Activated CD4-positive, alpha-beta T cell treated with anti-CD3 and anti-CD28 coated beads, Interleukin-2, amount 50 U/mL, for 1 hour (primary cell): Measurements from ENCODE around the gene TMEM9.

Experiments
- DNase-seq: peaks from one replicate; pipeline ENCODE4 v3.0.0-alpha.2; 2020

TMEM9 gene

DNA sequence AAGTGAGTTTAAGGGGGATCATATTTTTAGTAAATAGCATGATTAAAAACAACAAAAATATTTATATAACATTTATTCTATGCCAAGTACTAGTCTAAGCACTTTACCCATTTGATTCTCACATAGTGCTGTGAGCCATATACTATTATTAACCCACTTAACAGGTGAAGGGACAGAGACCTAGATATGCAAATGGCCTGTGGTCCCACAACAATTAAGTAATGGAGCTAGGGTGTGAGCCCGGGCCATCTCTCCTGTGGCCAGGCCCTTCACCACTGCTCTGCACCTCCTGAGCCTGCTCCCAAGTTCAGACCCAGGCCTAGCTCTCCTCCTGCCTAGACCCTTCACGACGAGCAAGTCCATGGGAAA, 27.8 kb downstream of the TMEM9 start:
- DNase-seq = no peak

GRCh38 chr1:201125800-201126199, 28.5 kb downstream of the TMEM9 start:
- DNase-seq = no peak

GRCh38 chr1:201125019-201125418, 29.3 kb downstream of the TMEM9 start:
- no peak for DNase-seq

GRCh38 chr1:201123866-201124265, 30.4 kb downstream of the TMEM9 start:
- no peak for DNase-seq

- DNase-seq = no peak
These were observed 31.8 kb downstream of the TMEM9 start for GRCh38 chr1:201122321-201122957.

DNA sequence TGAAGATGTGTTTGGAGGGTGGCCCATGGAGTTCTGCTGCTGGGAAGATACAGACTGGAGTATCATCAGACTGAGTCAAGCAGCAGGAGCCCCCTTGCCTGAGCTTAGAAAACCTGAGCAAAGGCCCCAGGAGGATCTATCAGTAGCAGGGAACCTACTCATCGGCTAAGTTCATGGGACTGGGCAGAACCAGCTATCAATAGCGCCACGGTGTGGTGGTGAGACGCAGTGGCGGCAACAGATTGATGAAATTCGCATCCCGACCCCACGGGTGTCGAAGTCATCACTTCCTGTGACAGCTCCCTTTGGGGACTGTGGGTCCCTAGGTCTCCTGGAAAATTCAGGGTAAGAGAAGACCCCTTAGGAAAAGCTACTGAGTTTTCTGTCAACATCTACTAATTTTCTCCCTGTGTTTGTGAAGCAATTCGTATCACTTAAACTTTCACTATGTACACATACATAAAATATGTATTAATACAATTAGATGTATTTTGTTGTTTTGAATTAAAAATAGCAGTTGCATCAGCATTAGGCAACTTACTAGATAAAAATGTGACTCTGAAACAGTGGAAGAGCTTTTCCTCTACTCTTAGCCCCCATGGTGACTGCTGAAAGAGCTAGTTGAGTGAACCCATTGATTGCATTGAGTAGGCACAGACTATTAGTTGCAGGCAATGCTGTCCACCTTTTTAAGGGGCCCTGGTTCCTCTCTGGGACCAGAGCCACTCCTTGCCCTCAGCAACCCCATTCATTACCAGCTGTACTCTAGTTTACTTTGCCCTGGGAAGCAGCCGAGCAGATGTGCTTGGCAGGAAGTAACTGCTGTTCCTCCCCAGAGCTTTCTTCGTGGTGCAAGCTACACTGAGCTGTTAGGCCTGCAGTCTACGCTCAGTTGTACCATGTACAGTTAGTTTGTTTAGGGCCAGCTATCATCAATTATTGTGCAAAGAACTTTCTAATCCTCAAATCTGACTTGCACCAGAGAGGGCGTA, 34.8 kb downstream of the TMEM9 start:
- DNase-seq = peak; percentile 56

DNA sequence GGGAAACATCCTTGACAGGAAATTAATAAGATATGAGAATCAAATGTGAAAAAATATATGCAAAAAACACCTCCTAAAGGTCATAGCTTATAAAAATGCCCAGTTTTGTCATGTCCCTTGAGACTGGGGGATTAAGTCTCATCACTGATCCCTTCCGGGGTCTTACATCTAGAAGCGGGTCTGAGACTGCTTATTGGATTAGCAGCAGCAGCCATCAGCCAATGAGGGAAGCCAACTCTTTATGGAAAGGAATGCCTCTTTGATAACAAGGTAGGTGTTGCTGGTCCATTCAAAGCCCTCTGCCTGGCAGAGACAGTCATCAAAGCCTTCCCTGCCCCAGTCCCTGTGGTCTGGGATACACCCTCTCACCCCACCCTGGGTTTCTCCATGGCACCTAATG, 38.2 kb downstream of the TMEM9 start:
- DNase-seq = no peak

DNA sequence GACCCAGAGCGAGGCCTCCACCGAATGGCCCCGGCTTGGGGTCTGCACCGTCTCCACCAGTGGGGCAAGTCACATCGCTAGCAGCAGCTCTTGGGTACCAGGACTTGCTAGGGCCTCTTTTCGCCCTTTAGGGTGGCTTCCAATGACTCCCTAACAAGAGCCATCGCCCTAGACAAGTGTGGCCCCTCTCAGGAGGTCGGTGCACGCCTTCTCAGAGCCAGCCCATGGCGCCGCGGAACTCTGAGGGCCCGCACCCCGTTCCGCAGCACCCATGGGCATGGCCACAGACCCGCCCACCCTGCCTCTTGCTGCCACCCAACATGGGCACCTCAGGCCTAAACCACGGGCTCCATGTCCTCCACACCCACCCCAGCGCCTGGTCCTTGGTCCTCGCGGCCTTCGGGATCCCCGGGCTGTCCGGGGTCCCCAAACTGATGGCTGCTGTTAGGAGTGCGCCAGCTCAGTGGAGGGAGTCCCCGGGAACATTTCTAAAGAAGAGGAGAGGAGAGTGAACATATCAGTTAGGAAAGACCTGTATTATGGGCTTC, 38.8 kb downstream of the TMEM9 start:
- no peak for DNase-seq

GRCh38 chr1:201114245-201115131, 39.8 kb downstream of the TMEM9 start:
- DNase-seq = peak; percentile 68

GRCh38 chr1:201113451-201114244, 40.6 kb downstream of the TMEM9 start:
- no peak for DNase-seq

DNA sequence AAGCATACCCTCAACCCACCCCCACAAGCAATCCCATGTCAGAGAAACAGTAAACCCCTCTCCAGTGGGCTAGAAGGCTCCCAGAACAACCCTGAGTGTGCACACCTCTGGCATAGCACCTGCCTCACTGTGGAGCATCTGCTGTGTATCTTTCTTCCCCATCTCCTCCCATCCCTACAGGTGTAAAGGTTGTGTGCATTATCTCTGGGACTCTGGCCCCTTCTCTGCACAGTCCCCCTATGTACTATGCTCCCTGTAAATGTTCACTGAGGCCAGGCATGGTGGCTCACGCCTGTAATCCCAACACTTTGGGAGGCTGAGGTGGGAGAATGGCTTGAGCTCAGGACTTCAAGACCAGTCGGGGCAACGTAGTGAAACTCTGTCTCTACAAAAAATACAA, 41.3 kb downstream of the TMEM9 start:
- DNase-seq = no peak

GRCh38 chr1:201112173-201112731, 42.0 kb downstream of the TMEM9 start, which contains the start of gene CACNA1S:
CACNA1S (minus strand) TSS chr1:201112426; CDS start chr1:201112339, 87 bp downstream.
- DNase-seq = no peak

DNA sequence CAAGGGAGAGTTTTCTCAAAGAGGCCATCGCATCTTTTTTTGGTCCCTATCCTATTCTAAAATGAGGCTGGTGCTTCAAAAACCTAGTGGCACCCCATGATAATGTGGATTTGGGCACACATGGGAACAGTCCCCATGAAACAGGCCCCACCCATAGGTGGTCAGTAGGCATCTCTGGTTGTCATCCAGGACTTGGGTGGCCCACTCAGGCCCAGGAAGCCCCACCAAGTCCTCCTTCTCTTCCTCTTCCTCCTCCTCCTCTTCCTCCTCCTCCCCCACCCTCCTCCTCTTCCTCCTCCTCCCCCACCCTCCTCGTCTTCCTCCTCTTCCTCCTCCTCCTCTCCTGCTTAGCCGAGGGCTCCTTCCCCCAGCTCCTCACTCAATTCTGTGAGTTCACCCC, 42.6 kb downstream of the TMEM9 start:
- DNase-seq = no peak

GRCh38 chr1:201111156-201111555, 43.1 kb downstream of the TMEM9 start:
- DNase-seq = no peak

DNA sequence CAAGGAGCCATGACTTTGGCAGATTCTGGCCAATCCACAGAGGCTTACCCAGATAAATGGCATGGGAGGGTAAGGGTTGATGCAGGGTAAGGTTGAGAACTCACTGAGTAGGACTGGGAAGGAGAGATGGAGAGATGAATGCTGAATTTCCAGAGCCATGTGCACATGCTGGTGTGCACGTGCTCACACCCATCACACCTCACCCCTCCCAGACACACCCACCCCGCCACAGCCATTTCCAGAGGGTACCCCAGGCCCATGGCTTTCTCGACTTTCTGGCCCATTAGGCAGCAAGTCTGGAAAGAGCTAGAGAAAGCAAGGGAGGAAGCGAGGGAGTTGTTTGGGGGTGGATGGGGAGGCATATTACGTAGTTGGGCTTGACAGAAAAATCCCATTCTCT, 43.7 kb downstream of the TMEM9 start:
- DNase-seq = no peak

- no peak for DNase-seq
These were observed 44.1 kb downstream of the TMEM9 start for GRCh38 chr1:201110138-201110537.

DNA sequence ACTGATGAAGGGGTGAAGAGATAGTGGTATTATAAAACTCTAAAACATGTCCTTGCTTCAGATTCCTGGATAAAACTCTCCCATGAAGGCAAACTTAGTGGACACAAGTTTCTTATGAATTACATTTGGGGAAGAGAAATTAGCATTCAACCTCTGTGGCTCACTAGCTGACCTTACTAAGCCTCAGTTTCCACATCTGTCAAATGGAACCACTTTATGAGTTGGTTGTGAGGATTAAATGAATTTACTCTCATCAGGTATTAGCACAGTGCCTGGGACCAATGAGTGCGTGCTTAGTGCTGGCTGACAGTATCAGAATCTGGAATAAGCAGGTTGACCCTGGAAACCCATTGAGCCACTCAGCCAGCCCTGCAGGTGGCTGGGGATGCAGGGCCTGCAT, 44.6 kb downstream of the TMEM9 start:
- no peak for DNase-seq

DNA sequence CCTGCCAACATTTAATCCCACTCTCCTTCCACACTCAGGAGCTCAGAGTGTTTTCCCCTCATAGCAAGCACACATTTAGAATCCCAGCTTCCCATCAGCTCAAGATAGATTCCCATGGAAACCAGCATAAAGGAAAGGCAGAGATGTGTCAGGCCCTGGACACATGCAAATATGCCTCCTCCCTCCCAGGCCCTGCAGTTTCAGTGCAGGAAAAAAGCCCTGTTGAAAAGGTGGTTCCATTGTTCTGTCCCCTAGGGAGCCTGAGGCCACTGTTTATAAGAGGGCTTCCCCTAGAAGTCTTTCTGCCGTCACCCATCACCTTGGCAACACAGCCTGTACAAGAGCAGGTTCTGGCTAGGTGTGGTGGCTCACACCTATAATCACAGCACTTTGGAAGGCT, 45.7 kb downstream of the TMEM9 start:
- no peak for DNase-seq

GRCh38 chr1:201105688-201106087, 48.6 kb downstream of the TMEM9 start:
- no peak for DNase-seq

- DNase-seq = no peak
These were observed 50.1 kb downstream of the TMEM9 start for GRCh38 chr1:201104141-201104540.

- no peak for DNase-seq
These were observed 50.6 kb downstream of the TMEM9 start for GRCh38 chr1:201103666-201104065.
